Cardiac fibroblast (primary cell): ENCODE measurements around the gene ANKRD28.
A peak's percentile ranks its signal among the peaks of the same experiment; 100 is the strongest.

Experiments used
- DNase-seq, 2 donors: peaks; one replicate each; pipeline versions ENCODE4 v3.0.0 to v3.0.0-alpha.2; 2010; ENCODE audit warnings: low read depth in 2 of 2
- H3K4me3 ChIP-seq, 2 donors: replicated peaks in 1 of 2; 1 replicate in 1 of 2; 2 replicates in 1 of 2; pipeline ENCODE4 v1.5.1; 2011; ENCODE audit warnings: low read depth in 2 of 2, low read length in 2 of 2, mild to moderate bottlenecking in 2 of 2, moderate library complexity in 1 of 2
- CTCF ChIP-seq: IDR thresholded peaks from one replicate; pipeline ENCODE4 v1.5.1; 2011; ENCODE audit warnings: low read depth, mild to moderate bottlenecking, low read length, inconsistent platforms

The ANKRD28 gene

GRCh38 chr3:15757824-15758223, 40.0 kb downstream of the ANKRD28 start:
- no peak for TF ChIP-seq CTCF
- H3K4me3 ChIP-seq: no peak overlapping the region
- DNase-seq: no peak

- DNase-seq: no peak
- TF ChIP-seq CTCF: no peak
Observed at GRCh38 chr3:15756505-15756904, 41.3 kb downstream of the ANKRD28 start.

GRCh38 chr3:15755780-15756179, 42.0 kb downstream of the ANKRD28 start:
- no peak for TF ChIP-seq CTCF
- DNase-seq: no peak
- no peak overlapping the region for H3K4me3 ChIP-seq

More at GRCh38 chr3:15756505-15756904, 41.3 kb downstream of the ANKRD28 start:
- no peak overlapping the region for H3K4me3 ChIP-seq

GRCh38 chr3:15755181-15755580, 42.6 kb downstream of the ANKRD28 start:
- H3K4me3 ChIP-seq: no peak overlapping the region
- TF ChIP-seq CTCF: no peak
- no peak for DNase-seq

GRCh38 chr3:15754047-15754446, 43.7 kb downstream of the ANKRD28 start:
- TF ChIP-seq CTCF: no peak
- H3K4me3 ChIP-seq: no peak overlapping the region
- DNase-seq: peak; percentile 30 to 81

- no peak for TF ChIP-seq CTCF
- H3K4me3 ChIP-seq: no peak overlapping the region
- peak in 1 of 2 donors; percentile 29 for DNase-seq
Observed at GRCh38 chr3:15753056-15753710, 44.6 kb downstream of the ANKRD28 start.

GRCh38 chr3:15750879-15751278, 46.9 kb downstream of the ANKRD28 start:
- no peak overlapping the region for H3K4me3 ChIP-seq
- DNase-seq: no peak
- no peak for TF ChIP-seq CTCF
